Mammary epithelial cell (primary cell): ENCODE data around the gene DENND4C.

Experiments used
- CTCF ChIP-seq, 2 donors: IDR thresholded peaks in 1 of 2; conservative IDR thresholded peaks in 1 of 2; 2 replicates each; pipeline ENCODE4 v1.5.1; 2011 to 2012; ENCODE audit warnings: inconsistent platforms in 2 of 2, low read length in 2 of 2, mild to moderate bottlenecking in 2 of 2, control low read depth in 1 of 2, low read depth in 1 of 2; ENCODE audit not compliant: insufficient read depth in 1 of 2; ENCODE audit errors: extremely low read depth in 1 of 2
- EZH2 ChIP-seq: IDR thresholded peaks from 2 replicates; pipeline ENCODE4 v1.6.1; 2012; ENCODE audit warnings: low read length, inconsistent platforms, borderline replicate concordance

- no peak for TF ChIP-seq EZH2
- TF ChIP-seq CTCF (conservative IDR thresholded peaks at IDR 0.05 in 1 of 2, IDR thresholded peaks at IDR 0.05 in 1 of 2; ENCODE audit: extremely low read depth in 1 of 2, insufficient read depth in 1 of 2, low read depth in 1 of 2, low read length in 2 of 2) = no peak
Observed at GRCh38 chr9:19378647-19379046, 148.2 kb downstream of the DENND4C start.
